NCI-H146 (cell line): Measurements from ENCODE around the gene KIFC3.
A peak's percentile ranks its signal among the peaks of the same experiment; 100 is the strongest.
"Not testable (repeated sequence)": the region's sequence is repeated elsewhere in the genome, so short reads cannot be mapped to it uniquely, and the experiment has no call there.

Experiments used
- DNase-seq: peaks from one replicate; lab custom pipeline; 2025; lab: John Stamatoyannopoulos, UW

Gene KIFC3

GRCh38 chr16:57739756-57740422 is 62.4 kb downstream of the KIFC3 start:
- DNase-seq = no peak

- DNase-seq = no peak
Observed at GRCh38 chr16:57738844-57739243, 63.4 kb downstream of the KIFC3 start.

- DNase-seq = peak; percentile 41
Observed at GRCh38 chr16:57736419-57737351, 65.6 kb downstream of the KIFC3 start.

GRCh38 chr16:57735755-57736418 is 66.4 kb downstream of the KIFC3 start, which contains the start of gene KATNB1:
Gene KATNB1, plus strand, starts transcription at chr16:57735770. Its CDS starts 1,474 bp downstream, at chr16:57737244.
- DNase-seq = peak; percentile 15

GRCh38 chr16:57734925-57735754 is 67.2 kb downstream of the KIFC3 start:
- DNase-seq = peak; percentile 99

GRCh38 chr16:57734308-57734924 is 67.9 kb downstream of the KIFC3 start:
- DNase-seq = no peak

- DNase-seq = no peak
Observed at GRCh38 chr16:57732714-57733113, 69.6 kb downstream of the KIFC3 start.

GRCh38 chr16:57732037-57732436 is 70.3 kb downstream of the KIFC3 start:
- no peak for DNase-seq

GRCh38 chr16:57730771-57731730 is 71.2 kb downstream of the KIFC3 start:
- no peak for DNase-seq

- DNase-seq = not testable (repeated sequence)
Observed at GRCh38 chr16:57729852-57730251, 72.4 kb downstream of the KIFC3 start.

GRCh38 chr16:57729182-57729484 is 73.2 kb downstream of the KIFC3 start:
- no peak for DNase-seq

- no peak for DNase-seq
Observed at GRCh38 chr16:57728336-57729181, 73.7 kb downstream of the KIFC3 start.

GRCh38 chr16:57727610-57728009 is 74.7 kb downstream of the KIFC3 start:
- no peak for DNase-seq

GRCh38 chr16:57726433-57726947 is 75.8 kb downstream of the KIFC3 start:
- DNase-seq = no peak

- DNase-seq = no peak
Observed at GRCh38 chr16:57725976-57726375, 76.3 kb downstream of the KIFC3 start.

- DNase-seq = no peak
Observed at GRCh38 chr16:57725554-57725953, 76.7 kb downstream of the KIFC3 start.

- no peak for DNase-seq
Observed at GRCh38 chr16:57725151-57725550, 77.1 kb downstream of the KIFC3 start.

- DNase-seq = no peak
Observed at GRCh38 chr16:57724531-57724930, 77.8 kb downstream of the KIFC3 start.

- DNase-seq = no peak
Observed at GRCh38 chr16:57723170-57723569, 79.1 kb downstream of the KIFC3 start.
